ENCODE data around the gene ME1.
A peak's percentile ranks its signal among the peaks of the same experiment; 100 is the strongest.

The ME1 gene

GRCh38 chr6:83185096-83185495, 245.8 kb downstream of the ME1 start:
- TF ChIP-seq, protein P1, sequence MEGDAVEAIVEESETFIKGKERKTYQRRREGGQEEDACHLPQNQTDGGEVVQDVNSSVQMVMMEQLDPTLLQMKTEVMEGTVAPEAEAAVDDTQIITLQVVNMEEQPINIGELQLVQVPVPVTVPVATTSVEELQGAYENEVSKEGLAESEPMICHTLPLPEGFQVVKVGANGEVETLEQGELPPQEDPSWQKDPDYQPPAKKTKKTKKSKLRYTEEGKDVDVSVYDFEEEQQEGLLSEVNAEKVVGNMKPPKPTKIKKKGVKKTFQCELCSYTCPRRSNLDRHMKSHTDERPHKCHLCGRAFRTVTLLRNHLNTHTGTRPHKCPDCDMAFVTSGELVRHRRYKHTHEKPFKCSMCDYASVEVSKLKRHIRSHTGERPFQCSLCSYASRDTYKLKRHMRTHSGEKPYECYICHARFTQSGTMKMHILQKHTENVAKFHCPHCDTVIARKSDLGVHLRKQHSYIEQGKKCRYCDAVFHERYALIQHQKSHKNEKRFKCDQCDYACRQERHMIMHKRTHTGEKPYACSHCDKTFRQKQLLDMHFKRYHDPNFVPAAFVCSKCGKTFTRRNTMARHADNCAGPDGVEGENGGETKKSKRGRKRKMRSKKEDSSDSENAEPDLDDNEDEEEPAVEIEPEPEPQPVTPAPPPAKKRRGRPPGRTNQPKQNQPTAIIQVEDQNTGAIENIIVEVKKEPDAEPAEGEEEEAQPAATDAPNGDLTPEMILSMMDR (conservative IDR thresholded peaks at IDR 0.05; ENCODE audit: low read depth, low read length), result no peak

DNA sequence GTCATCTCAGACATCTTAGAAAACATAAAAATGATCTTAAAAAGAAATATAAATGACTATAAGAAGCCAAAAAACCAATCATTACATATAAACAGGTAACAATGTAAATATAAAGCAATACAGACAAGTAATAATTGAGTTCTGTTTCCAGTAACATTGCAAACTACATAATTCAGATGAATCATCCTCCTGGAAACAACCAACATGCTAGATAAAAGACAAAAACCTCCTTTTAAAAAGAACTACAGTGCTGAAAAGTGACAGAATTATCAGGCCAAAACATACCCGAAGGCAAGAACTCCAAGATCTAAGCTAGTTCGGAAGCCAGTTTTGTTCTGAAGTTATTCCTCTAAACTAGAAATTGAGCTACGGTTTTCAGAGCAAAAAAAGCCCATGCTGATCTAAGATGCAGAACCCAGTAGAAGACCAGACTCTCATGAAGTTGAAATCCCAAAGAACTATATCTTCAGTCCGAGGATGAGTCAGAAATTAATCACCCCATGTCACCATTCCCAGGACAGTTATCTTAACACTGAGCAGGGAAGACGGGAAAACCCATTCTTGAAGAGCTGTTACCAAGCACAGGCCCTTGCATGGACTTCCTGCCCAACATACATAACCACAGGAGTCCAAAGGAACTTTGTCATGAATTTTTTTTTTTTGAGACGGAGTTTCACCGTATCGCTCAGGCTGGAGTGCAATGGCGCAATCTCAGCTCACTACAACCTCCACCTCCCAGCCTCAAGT, 247.6 kb downstream of the ME1 start:
- TF ChIP-seq, protein P1 (conservative IDR thresholded peaks at IDR 0.05; ENCODE audit: low read depth, low read length), result no peak
- no peak overlapping the region for H3K4me3 ChIP-seq (ENCODE audit: low read depth, low read length)
- peak; percentile 90 for DNase-seq (ENCODE audit: low read depth)

More at GRCh38 chr6:83185096-83185495, 245.8 kb downstream of the ME1 start:
- H3K4me3 ChIP-seq (ENCODE audit: low read depth, low read length), result no peak overlapping the region
- no peak for DNase-seq (ENCODE audit: low read depth)

GRCh38 chr6:83182114-83182513, 248.7 kb downstream of the ME1 start:
- no peak for DNase-seq (ENCODE audit: low read depth)
- TF ChIP-seq, protein P1 (conservative IDR thresholded peaks at IDR 0.05; ENCODE audit: low read depth, low read length), result no peak
- no peak overlapping the region for H3K4me3 ChIP-seq (ENCODE audit: low read depth, low read length)

DNA sequence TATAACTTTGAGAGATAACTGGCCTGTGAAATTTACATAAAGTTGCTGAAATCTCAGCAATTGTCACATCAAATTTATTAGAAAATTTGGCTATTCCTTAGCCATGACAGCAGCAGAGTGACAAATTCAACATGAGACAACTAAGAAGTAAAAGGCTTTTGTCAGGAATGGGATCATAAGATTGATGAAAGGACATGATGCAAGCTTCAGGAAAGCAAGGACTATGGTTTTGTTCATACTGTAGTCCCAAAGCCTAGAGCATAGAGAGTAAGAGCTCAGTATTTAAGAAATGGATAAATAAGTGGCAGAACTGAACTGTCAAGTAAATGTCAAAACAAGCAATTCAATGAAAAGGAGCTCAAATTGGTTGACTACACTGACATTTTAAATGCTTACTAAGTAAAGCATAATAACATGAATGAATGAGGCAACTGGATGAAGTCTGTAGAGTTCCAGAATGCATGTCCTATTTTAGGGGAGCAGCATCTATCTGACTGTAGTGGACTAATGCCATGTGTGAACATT, 250.4 kb downstream of the ME1 start:
- no peak overlapping the region for H3K4me3 ChIP-seq (ENCODE audit: low read depth, low read length)
- TF ChIP-seq, protein P1 (conservative IDR thresholded peaks at IDR 0.05; ENCODE audit: low read depth, low read length), result no peak
- no peak for DNase-seq (ENCODE audit: low read depth)

- no peak overlapping the region for H3K4me3 ChIP-seq (ENCODE audit: low read depth, low read length)
- no peak for DNase-seq (ENCODE audit: low read depth)
- TF ChIP-seq, protein P1 (conservative IDR thresholded peaks at IDR 0.05; ENCODE audit: low read depth, low read length), result no peak
These were observed 254.6 kb downstream of the ME1 start for GRCh38 chr6:83176246-83176645.

DNA sequence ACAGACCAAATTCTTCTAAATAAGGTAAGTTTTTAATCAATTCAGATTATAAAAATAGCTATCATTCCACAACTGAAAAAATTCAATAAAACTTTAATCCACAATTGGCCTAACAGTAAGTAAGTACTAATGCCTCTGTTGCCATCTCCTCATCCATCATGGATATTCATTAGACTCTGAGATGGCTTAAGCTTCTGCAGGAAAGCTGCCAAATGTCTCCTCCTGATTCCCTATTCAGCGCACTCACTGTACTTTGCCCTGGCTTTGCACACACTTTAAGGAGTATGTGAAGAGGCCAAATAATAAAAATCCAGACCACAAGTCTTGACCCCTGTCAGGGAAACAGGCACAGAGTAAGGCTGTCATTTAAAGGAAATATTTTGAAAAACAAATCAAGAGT, 261.3 kb downstream of the ME1 start:
- TF ChIP-seq, protein P1 (conservative IDR thresholded peaks at IDR 0.05; ENCODE audit: low read depth, low read length), result no peak
- no peak for DNase-seq (ENCODE audit: low read depth)
- H3K4me3 ChIP-seq (ENCODE audit: low read depth, low read length), result no peak overlapping the region

- TF ChIP-seq, protein P1 (conservative IDR thresholded peaks at IDR 0.05; ENCODE audit: low read depth, low read length), result no peak
- no peak overlapping the region for H3K4me3 ChIP-seq (ENCODE audit: low read depth, low read length)
- DNase-seq (ENCODE audit: low read depth), result no peak
These were observed 261.7 kb downstream of the ME1 start for GRCh38 chr6:83169106-83169505.

Measured in choroid plexus epithelial cell (primary cell).